ENCODE measurements around the gene GLUL.

The GLUL gene

DNA sequence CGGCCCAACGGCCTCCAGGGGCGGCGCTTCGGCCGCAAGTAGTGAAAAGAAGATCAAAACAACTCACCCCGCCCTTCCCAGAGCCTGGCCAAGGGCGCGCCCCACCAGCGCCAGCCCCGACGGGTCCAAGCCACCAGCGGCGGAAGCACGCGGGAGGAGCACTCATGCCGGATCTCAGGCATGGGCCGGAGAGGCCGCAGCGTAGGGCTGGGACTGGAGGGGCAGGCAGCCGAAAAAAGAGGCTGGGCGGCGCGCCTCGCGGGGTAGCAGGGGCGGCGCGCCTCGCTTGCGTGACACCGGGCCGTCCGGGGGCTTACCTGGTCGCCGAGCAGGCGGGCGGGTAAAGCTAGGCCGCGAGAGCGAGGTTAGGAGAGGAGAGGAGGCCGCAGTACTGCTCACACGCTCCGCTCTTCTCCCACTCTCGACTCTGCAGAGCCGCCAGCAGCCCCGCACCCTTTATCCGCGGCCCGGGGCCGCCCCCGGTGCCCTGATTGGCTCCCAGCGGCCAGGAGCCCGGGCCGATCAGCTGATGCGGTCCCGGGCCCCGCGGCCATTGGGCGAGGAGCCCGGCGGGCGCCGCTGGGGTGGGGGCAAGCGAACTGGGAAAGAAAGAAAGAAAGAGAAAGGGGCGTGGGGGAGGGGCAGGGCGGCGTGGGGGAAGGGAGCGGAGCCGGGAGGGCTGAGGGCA is at the start of gene GLUL (continued):
- TF ChIP-seq ZNF792 (tag by site-specific recombination; IDR thresholded peaks at IDR 0.05), result 0 out of 2 replicates have a peak, but pooled peaks have one; percentile 25
- peak; percentile 54; the same call in 1 of the 2 replicates for TF ChIP-seq SP2 (tag by site-specific recombination; IDR thresholded peaks at IDR 0.05)
- TF ChIP-seq ZEB2 (tag by site-specific recombination; IDR thresholded peaks at IDR 0.05), result 0 out of 2 replicates have a peak, but pooled peaks have one; percentile 25
- peak; percentile 18; the same call in 1 of the 2 replicates for TF ChIP-seq ZNF623 (tag by site-specific recombination; IDR thresholded peaks at IDR 0.05)
- no peak for TF ChIP-seq ZNF639 (tag by site-specific recombination; IDR thresholded peaks at IDR 0.05)
- peak; percentile 92 for TF ChIP-seq GLI4 (tag by site-specific recombination; IDR thresholded peaks at IDR 0.05)
- TF ChIP-seq ZNF560 (tag by site-specific recombination; IDR thresholded peaks at IDR 0.05; ENCODE audit: borderline replicate concordance), result no peak
- TF ChIP-seq ZNF473 (tag by site-specific recombination; IDR thresholded peaks at IDR 0.05), result peak; percentile 75; the same call in 1 of the 2 replicates
- peak; percentile 92 for TF ChIP-seq ZBTB26 (tag by site-specific recombination; optimal IDR thresholded peaks at IDR 0.05)
- TF ChIP-seq KLF16 (tag by site-specific recombination; IDR thresholded peaks at IDR 0.05), result peak; percentile 82
- TF ChIP-seq EGR2 (tag by site-specific recombination; IDR thresholded peaks at IDR 0.05; ENCODE audit: low read depth), result peak; percentile 58; the same call in 1 of the 2 replicates
- TF ChIP-seq SP3 (tag by site-specific recombination; IDR thresholded peaks at IDR 0.05), result peak; percentile 64
- no peak for TF ChIP-seq BCL11B (tag by site-specific recombination; IDR thresholded peaks at IDR 0.05; ENCODE audit: low read depth)
- TF ChIP-seq ZNF571 (tag by site-specific recombination; IDR thresholded peaks at IDR 0.05), result no peak
- TF ChIP-seq SCRT1 (tag by site-specific recombination; IDR thresholded peaks at IDR 0.05; ENCODE audit: borderline replicate concordance), result no peak
- TF ChIP-seq ZSCAN30 (tag by site-specific recombination; IDR thresholded peaks at IDR 0.05), result peak; percentile 88
- TF ChIP-seq ZFP37 (tag by site-specific recombination; IDR thresholded peaks at IDR 0.05), result peak; percentile 98
- TF ChIP-seq ZNF600 (tag by site-specific recombination; IDR thresholded peaks at IDR 0.05), result peak; percentile 67
- 0 out of 2 replicates have a peak, but pooled peaks have one; percentile 48 for TF ChIP-seq ZNF837 (tag by site-specific recombination; IDR thresholded peaks at IDR 0.05)
- TF ChIP-seq SALL2 (tag by site-specific recombination; IDR thresholded peaks at IDR 0.05; ENCODE audit: borderline replicate concordance), result 0 out of 2 replicates have a peak, but pooled peaks have one; percentile 33
- peak; percentile 67; the same call in 1 of the 2 replicates for TF ChIP-seq ZNF596 (tag by site-specific recombination; IDR thresholded peaks at IDR 0.05)
- no peak for TF ChIP-seq HOXD13 (CRISPR knock-in tag; IDR thresholded peaks at IDR 0.05; ENCODE audit: borderline replicate concordance)
- peak; percentile 90 for TF ChIP-seq ZNF777 (tag by site-specific recombination; IDR thresholded peaks at IDR 0.05; ENCODE audit: borderline replicate concordance)
- no peak for TF ChIP-seq SETDB1 (IDR thresholded peaks at IDR 0.05; ENCODE audit: insufficient read length, low read length)
- peak; percentile 80 for TF ChIP-seq ZNF394 (tag by site-specific recombination; IDR thresholded peaks at IDR 0.05; ENCODE audit: borderline replicate concordance)
- peak; percentile 23; the same call in 1 of the 2 replicates for TF ChIP-seq ZNF391 (tag by site-specific recombination; IDR thresholded peaks at IDR 0.05; ENCODE audit: borderline replicate concordance, low read depth)
- TF ChIP-seq ZNF341 (tag by site-specific recombination; IDR thresholded peaks at IDR 0.05; ENCODE audit: low read depth), result peak; percentile 17; the same call in 1 of the 2 replicates
- peak; percentile 68 for TF ChIP-seq ZNF561 (tag by site-specific recombination; IDR thresholded peaks at IDR 0.05; ENCODE audit: borderline replicate concordance)
- no peak for TF ChIP-seq ZNF791 (tag by site-specific recombination; IDR thresholded peaks at IDR 0.05)
- 0 out of 2 replicates have a peak, but pooled peaks have one; percentile 45 for TF ChIP-seq HOXC10 (CRISPR knock-in tag; IDR thresholded peaks at IDR 0.05)
- TF ChIP-seq PRDM1 (tag by site-specific recombination; IDR thresholded peaks at IDR 0.05), result peak; percentile 75
- TF ChIP-seq ZNF121 (tag by site-specific recombination; IDR thresholded peaks at IDR 0.05), result peak; percentile 52; the same call in 1 of the 2 replicates
- peak; percentile 6; the same call in 1 of the 2 replicates for TF ChIP-seq ZNF629 (tag by site-specific recombination; IDR thresholded peaks at IDR 0.05)
- TF ChIP-seq ZNF37A (tag by site-specific recombination; IDR thresholded peaks at IDR 0.05), result no peak
- no peak for TF ChIP-seq ZNF112 (tag by site-specific recombination; IDR thresholded peaks at IDR 0.05)
- peak; percentile 53; the same call in 1 of the 2 replicates for TF ChIP-seq ZBTB7A (tag by site-specific recombination; IDR thresholded peaks at IDR 0.05; ENCODE audit: low read depth)
- TF ChIP-seq REPIN1 (tag by site-specific recombination; IDR thresholded peaks at IDR 0.05; ENCODE audit: low read depth), result peak; percentile 72; the same call in 1 of the 2 replicates
- peak; percentile 72; the same call in 1 of the 2 replicates for TF ChIP-seq ZNF366 (tag by site-specific recombination; conservative IDR thresholded peaks at IDR 0.05)
- TF ChIP-seq ZXDB (tag by site-specific recombination; IDR thresholded peaks at IDR 0.05), result peak; percentile 46
- TF ChIP-seq ZNF24 (tag by site-specific recombination; IDR thresholded peaks at IDR 0.05), result 0 out of 2 replicates have a peak, but pooled peaks have one; percentile 22
- TF ChIP-seq ZNF585B (tag by site-specific recombination; IDR thresholded peaks at IDR 0.05), result no peak

Data from HEK293 (cell line).